ENCODE measurements around the gene TANC1.

TANC1 gene

DNA sequence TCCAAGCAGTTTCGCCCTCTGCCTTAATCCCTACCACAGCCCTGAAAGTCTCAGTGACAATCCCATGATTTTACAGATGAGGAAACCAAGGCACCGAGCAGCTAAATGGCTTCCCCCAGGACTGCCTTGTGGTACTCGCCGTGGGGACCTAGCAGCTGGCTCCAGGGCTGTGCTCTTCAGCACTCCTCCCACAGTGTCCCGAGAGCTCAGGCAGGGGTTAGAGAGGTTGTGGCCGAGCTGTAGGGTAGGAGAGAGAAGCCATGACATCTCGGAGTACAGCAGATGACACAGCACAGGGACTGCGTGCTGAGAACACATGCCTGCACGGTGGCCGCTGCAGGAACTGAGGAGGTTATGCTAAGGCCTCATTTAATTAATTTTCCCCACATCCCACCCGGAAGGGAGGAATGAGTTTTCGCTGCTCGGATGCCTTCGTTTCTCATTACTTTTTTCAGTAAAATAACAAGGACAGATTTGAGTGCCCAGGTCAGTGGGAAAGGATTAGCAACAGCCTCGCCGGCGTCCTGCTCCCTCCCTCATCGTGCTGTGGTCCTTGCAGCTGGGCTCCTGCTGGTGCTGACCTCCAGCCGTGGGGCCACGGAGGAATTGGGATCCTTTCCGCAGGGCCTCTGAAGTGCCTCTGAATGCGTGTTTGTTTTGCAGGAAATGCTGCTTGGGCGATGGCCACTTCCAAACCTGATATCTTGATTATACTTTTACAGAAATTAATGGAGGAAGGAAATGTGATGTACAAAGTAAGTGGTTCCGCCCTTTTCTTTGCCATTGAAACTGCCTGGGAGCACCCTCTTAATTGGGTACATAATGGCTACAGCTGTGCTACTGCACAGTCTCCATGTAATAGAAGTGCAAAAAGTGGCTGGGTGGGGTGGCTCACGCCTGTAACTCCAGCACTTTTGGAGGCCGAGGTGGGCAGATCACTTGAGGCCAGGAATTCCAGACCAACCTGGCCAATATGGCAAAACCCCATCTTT lies 256.9 kb downstream of the TANC1 start:
- DNase-seq (ENCODE audit: low read depth): no peak

DNA sequence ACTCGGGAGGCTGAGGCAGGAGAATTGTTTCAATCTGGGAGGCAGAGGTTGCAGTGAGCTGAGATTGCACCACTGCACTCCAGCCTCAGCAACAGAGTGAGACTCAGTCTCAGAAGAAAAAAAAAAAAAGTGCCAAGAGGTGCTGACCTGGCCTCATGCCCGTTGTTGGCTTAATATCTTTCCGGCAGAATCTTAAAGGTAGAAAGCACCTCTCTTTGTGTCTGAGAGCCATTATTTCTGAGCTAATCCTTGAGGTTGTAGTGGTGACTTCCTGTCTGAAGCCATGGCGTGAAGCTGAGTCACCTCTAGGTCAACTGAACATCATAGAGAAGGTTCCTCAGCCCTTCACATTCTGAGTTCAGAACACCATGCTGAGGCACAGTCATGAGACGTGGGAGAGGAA lies 257.6 kb downstream of the TANC1 start:
- DNase-seq (ENCODE audit: low read depth): no peak

DNA sequence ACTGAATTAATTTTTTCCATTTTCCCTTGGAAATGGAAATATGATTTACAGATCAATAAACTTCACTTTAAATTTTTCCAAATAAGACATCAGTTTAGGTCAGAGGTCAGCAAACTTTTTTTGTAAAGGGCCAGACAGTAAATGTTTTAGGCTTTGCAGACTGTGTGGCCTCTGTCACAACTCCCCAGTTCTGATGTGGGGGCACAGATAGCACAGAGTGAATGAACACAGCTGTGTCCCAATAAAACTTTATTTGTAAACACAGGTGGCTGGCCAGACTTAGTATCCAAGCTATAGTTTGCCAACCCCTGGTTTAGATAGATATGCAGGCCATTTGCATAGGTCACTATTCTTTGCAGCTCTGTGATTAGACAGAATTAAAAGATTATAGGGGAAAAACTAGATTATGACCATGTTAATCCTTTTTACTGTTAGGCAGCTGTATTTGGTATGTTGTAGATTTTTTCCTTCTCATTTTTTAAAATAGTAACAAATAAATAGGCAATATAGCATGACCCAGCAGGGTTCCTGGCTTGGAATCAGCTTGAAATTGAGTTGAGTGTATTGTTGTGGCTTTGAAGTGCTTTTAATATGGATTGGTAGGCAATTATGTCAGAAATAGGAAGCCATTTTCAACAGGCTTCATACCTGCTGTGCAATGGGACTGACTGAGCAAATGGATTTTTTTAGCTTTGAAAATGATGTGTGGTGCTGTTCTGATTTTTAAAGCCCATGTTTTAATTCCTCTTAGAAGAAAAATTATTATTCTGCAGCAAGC lies 258.4 kb downstream of the TANC1 start:
- DNase-seq (ENCODE audit: low read depth): no peak

DNA sequence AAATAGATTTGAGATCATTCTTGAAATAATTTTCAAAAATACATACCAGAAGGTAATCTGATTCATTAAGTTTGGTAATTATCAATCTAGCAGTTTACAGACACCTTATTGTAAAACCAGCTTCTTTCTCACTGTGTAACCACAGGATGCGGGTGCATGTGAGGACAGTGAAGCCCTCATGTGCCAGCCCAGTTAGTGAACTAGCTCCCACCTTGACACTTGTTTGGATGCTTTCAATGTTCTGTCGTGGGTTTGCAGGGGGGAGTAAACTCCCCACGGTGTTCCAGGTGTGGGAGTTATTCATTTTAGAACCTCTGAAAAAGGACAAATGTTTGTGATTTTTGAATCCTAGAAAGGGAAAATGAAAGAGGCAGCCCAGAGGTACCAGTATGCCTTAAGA lies 259.0 kb downstream of the TANC1 start:
- no peak for DNase-seq (ENCODE audit: low read depth)

DNA sequence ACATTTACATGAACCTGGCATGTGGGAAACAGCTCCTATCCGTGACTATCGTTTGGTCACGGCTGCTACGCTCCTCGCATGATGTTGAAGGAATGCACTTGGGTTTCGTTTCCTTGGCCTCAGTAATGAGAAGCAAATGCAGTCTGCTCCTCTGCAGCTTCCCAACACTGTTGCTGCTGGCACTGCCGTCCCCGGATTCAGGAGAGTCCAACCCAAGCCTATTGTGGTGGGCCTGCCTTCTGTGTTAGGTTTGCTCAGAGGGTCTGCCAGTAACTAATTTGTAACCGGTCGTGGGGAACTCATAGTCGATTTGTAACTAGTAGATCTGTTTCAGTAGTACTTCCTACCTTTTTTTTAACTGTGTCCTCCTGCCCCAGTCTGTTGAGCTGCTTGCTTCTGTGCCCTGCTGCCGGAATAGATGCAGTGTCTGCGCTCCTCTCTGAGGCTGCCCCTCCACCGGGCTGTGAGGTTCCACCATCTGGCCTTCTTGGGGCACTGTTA lies 259.7 kb downstream of the TANC1 start:
- DNase-seq (ENCODE audit: low read depth): no peak

DNA sequence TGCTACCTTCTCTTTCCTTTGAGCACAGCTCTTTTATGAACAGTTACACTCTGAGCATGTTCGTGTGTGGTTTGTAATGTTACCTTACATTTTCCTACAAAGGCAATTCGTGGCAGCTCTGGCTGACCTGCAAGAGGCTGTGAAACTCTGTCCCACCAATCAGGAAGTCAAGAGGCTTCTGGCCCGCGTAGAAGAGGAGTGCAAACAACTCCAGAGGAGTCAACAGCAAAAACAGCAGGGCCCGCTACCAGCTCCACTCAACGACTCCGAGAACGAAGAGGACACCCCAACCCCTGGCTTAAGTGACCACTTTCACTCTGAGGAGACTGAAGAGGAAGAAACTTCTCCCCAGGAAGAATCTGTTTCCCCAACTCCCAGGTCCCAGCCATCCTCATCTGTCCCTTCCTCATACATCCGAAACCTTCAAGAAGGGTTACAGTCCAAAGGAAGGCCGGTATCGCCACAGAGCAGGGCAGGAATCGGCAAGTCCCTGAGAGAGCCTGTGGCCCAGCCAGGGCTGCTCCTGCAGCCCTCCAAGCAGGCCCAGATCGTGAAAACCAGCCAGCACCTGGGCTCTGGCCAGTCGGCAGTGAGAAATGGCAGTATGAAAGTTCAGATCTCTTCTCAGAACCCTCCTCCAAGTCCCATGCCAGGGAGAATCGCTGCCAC lies 261.2 kb downstream of the TANC1 start:
- DNase-seq (ENCODE audit: low read depth): no peak

DNA sequence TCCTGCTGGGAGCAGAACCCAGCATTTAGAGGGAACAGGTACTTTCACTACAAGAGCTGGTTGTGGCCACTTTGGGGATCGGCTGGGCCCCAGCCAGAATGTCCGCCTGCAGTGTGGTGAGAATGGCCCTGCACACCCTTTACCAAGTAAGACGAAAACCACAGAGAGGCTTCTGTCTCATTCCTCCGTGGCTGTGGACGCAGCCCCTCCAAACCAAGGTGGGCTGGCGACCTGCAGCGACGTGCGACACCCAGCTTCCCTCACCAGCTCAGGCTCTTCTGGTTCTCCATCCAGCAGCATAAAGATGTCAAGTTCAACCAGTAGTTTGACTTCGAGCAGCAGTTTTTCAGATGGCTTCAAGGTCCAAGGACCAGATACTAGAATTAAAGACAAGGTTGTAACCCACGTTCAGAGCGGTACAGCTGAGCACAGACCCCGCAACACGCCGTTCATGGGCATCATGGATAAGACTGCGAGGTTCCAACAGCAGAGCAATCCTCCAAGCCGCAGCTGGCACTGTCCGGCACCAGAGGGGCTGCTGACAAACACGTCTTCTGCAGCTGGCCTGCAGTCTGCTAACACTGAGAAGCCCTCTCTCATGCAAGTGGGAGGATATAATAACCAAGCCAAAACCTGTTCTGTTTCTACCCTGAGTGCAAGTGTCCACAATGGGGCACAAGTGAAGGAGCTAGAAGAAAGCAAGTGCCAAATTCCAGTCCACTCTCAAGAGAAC lies 261.9 kb downstream of the TANC1 start:
- no peak for DNase-seq (ENCODE audit: low read depth)

DNA sequence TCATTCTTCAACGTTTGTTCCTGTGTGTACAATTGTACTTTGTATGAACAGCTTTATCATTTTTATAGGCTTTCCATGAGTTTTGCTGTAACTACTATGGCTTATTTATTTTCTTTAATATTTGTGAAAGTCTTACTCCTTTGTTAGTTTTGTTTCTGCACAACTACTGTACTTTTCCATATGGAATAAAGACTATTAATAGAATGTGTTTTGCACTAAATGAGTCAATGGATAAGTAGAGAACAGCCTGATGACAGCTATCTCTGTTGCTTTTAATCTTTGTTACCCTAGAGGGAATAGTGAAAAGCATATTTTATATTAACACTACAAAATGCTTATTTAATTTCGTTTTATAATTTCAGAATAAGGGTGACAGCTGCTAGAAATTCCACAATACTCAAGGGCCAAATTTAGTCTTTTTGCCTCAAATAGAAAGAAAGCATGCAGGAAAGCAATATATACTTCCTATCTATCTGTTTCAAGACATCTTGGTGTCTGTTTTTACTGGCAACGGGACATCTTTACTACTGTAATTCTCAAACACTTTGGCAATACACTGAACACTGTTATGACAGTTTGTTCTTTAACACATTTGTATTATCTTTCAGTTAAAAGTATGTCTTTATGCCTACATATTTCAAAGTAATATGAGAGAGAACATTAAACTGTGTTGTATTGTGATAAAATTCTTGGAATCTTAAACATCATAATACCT lies 264.2 kb downstream of the TANC1 start:
- no peak for DNase-seq (ENCODE audit: low read depth)

DNA sequence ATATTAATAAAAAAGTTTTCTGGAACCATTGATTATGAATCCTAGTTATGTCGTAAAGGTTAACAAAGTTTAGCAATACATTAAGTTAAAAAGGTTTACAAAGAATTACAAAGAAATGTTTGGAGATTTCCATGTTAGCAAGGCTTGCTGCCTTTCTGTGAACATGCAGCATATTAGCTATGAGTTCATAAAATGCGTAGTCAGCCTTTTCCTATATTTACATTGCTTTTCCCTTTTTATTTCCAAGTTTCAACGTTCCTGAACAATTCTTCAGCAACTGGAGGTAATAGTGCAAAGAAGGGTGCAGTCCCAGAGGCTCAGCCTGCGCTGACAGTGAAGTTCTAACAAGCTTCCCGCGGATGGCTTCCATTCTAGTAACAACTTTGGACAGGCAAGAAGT lies 266.4 kb downstream of the TANC1 start:
- DNase-seq (ENCODE audit: low read depth): no peak

DNA sequence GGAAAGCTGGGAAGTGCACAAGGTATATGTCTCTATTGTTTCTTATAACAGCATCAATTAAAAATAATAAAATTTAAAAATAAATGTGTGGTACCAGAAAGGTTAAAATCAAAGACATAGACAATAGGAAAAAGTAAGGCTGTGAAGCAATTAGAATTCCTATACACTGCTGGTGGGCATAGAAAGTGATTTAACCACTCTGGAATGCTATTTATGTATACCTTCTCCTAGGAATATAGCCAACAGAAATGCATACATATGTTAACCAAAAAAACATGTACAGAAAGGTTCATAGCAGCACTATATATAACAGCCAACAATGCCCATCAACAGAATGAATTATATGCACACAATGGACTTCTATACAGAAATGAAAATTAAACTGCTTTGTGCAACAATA lies 275.1 kb downstream of the TANC1 start:
- no peak for DNase-seq (ENCODE audit: low read depth)

DNA sequence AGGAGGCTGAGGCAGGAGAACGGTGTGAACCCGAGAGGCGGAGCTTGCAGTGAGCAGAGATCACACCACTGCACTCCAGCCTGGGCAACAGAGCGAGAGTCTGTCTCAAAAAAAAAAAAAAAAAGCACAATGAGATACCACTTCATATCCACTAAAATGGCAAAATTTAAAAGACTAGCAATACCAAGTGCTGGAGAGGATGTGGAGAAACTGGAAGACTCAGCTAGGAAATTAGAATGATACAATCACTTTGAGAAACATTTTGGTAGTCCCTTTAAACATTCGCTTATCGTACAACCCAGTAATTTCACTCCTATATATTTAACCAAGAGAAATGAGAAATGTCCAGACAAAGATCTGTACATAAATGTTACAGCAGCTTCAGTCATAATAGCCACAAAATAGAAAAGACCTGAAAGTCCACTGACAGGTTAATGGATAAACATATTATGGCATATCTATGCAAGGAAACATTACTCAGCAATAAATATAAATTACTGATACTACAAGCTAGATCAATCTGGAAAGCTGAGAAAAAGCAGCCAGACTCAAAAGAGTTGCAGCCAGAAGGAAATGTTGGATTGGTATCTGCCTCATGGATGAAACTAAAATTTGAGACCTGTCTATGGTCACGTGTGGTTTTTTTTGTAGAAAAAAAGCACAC lies 278.0 kb downstream of the TANC1 start:
- no peak for DNase-seq (ENCODE audit: low read depth)

DNA sequence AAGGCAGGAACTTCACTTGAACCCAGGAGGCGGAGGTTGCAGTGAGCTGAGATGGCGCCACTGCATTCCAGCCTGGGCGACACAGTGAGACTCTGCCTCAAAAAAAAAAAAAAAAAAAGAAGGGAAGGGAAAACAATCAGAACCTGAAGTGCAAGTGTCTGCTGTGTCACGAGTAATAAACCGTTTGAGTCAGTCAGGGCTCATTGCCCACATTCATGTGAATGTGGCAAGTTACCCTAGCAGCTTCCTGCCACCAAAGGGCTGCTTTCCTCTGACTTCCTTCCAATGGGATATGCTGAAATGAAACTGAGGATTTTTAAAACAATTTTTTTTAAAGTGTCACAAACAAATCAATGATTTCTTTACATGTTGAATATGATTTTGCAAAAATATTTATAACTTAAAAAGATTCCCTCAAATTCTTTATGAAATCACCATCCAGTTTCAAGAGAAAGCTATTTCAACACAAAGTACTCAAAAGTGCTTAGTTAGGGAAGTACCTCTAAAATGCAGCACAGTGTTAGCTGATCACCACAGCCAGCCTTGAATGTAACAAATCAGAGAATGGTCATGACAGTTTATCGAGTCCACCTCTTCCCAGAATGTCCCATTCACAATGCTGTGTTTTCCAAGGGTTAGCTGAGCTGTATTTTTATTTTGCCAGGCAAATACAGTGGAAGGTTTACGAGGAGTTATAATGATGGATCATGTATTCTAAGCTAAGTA lies 281.7 kb downstream of the TANC1 start:
- DNase-seq (ENCODE audit: low read depth): peak; percentile 41

DNA sequence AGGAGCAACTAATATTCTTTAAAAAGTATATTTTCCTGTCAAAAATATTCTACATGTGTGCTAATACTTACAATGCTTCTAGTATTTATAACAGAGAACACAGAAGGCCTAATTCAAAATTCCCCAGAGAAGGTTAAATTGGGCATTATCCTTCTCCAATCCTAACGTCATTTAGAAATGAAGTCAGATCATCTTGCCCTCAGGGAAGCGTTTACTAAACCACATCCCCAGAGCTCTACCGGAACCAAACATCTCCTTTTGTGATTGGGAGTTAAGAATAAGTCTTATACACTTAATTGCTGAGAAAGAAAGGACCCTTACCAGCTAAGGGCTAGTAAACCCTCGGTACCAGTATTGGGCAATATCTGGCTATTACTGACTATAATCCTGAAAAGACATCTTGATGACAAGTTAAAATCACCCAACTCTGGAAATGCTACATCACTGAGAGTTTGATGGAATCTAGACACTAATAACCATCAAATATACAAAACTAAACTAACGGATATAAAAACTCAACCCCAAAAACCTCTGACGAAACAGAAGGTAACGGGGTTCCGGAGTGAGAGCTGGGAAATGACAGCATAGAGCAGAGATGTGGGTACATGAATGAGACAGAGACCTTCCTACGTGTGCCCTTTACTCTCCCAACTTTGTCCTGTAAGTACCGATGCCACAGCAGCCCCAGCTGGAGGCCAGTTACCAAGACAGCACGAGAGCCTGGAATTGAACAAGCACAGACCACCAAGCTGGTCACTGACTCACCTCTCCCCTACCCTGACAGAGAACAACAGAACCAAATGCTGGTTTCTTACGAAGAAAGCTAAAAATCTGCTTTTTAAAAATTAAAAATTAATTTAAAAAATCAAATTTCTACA lies 283.1 kb downstream of the TANC1 start:
- DNase-seq (ENCODE audit: low read depth): no peak

DNA sequence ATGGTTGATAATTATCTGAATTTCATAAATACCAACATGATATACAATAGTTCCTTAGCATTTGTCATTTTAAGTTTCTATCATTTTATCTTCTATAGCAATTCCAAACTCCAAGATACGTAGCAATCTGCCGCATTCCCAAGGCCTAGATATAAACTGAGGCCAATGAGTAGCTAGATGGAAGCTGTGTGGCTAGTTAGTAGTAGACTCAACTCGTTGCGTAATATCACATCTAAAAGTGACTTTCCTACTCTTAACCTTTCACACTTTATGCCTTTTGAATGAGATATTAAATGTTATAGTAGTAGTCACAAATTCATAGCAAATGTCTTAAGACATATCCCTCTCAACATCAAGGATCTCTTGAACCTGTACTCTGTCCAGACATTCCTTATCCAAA lies 284.5 kb downstream of the TANC1 start:
- DNase-seq (ENCODE audit: low read depth): no peak

DNA sequence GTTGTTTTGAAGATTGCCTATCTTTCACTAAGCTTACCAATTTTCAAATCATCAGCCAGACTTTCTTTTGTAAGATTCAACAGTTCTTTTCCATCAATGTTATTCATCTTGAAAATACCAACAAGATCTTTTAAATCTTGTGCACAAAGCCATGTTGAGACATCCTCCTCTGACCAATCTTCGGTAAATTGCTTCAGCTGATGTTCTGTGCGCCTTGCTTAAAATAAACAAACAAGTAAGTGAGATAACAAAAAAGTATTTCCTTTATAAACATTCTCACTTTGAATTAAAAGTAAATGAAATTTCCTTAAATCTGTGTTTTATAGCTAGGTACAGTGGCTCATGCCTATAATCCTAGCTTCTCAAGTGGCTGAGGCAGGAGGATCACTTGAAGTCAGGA lies 287.7 kb downstream of the TANC1 start:
- no peak for DNase-seq (ENCODE audit: low read depth)

DNA sequence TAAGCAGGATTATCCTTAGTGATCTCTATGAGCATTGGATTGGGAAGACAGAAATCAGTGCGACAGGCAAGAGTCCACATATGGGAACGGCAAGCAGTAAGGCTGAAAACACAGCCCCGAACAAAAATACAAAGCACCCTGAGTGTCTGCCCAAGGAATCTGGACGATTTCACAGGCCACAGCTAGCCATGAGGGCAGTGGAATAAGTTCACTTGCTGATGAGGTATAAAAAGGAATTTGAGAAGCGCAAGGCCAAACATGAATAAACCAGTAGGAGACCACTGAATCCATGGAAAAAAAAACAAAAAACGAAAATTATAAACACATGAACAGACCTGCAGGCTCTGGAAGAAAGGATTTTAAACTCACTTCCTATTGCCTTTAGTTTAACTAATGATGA lies 293.8 kb downstream of the TANC1 start:
- no peak for DNase-seq (ENCODE audit: low read depth)

DNA sequence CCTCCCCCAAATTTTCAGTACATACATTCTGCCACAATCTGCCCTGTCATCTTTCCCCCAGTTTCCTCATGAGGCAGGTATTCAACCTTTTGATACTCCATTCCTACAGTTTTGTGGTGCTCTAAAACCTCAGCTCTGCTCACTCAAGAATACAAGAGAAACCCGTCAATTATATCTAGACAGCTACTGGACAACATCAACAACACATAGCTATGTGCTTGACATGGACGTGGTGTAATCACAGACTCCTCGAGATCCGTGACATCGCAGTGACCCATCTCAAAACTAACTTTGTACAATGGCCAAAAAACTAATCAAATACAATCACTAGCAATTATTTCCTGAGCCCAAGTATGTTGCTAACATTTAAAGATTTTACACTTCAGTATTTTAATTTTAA lies 294.5 kb downstream of the TANC1 start:
- no peak for DNase-seq (ENCODE audit: low read depth)

DNA sequence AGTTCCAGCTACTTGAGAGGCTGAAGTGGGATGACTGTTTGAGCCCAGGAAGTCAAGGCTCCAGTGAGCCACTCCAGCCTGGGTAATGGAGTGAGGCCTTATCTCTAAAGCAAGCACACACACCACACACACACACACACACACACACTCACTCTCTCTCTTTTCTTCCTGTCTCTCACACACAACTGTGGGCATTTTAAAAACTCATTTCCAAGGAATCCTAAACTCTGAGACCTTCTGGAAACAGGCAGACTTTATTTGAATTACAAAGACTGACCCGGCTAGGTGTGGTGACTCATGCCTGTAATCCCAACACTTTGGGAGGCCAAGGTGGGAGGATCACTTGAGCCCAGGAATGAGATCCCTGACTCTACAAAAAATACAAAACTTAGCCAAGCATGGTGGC lies 296.7 kb downstream of the TANC1 start:
- DNase-seq (ENCODE audit: low read depth): no peak

DNA sequence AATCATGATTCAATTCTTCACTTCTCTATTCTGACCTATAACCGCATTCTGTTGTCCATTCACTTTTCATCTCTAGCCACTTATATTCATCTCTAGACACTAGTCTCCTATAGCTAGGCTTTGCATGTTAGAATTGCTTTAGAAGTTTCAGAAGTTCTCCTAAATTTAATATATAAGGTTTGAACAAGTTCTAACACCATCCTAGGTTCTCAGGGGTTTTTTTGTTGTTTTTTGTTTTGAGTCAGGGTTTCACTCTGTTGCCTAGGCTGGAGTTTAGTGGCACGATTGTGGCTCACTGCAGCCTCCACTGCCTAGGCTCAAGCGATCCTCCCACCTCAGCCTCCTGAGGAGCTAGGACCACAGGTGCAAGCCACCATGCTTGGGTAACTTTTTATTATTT lies 298.1 kb downstream of the TANC1 start:
- no peak for DNase-seq (ENCODE audit: low read depth)
